K562 (cell line): ENCODE measurements around the gene CPED1. TPM values are rescaled to one million over a fixed set of nuclear protein-coding genes. Genes with fewer than 3 reads are reported as not detected.

ENCODE experiments used
- E2F3 ChIP-seq: fragments of 250-450 bp; sonication (Bioruptor Pico); IDR thresholded peaks from 2 replicates; pipeline ENCODE4 v1.4.0; 2020; ENCODE audit warnings: mild to moderate bottlenecking
- FOSL1 ChIP-seq: fragments of 200-800 bp; sonication (Bioruptor generic); conservative IDR thresholded peaks from 2 replicates; pipeline ENCODE4 v1.6.1; 2016; ENCODE audit warnings: missing genetic modification characterization, missing compliant biosample characterization
- GABPB1 ChIP-seq: sonication (generic); formaldehyde crosslinking; IDR thresholded peaks from 2 replicates; pipeline ENCODE4 v1.8.0; 2022; ENCODE audit warnings: mild to moderate bottlenecking, missing genetic modification reagents
- GABPB2 ChIP-seq: fragments of 250-450 bp; sonication (Bioruptor Pico); conservative IDR thresholded peaks from 2 replicates; pipeline ENCODE4 v1.5.1; 2021; ENCODE audit warnings: mild to moderate bottlenecking
- MEIS2 ChIP-seq: fragments of 450-650 bp; IDR thresholded peaks from 2 replicates; pipeline ENCODE4 v1.6.1; 2014; ENCODE audit warnings: mild to moderate bottlenecking; ENCODE audit not compliant: partially characterized antibody
- NCOA6 ChIP-seq: fragments of 450-650 bp; IDR thresholded peaks from 2 replicates; pipeline ENCODE4 v1.6.1; 2017; ENCODE audit warnings: mild to moderate bottlenecking
- NFYB ChIP-seq: IDR thresholded peaks from 2 replicates; pipeline ENCODE4 v1.6.1; 2011; ENCODE audit warnings: mild to moderate bottlenecking, moderate library complexity; ENCODE audit not compliant: insufficient read length; ENCODE audit errors: extremely low read depth
- PHTF2 ChIP-seq: fragments of 250-450 bp; sonication (Bioruptor Pico); IDR thresholded peaks from 2 replicates; pipeline ENCODE4 v1.5.0; 2021; ENCODE audit warnings: mild to moderate bottlenecking
- RAD51 ChIP-seq: fragments of 450-650 bp; IDR thresholded peaks from 2 replicates; pipeline ENCODE4 v1.7.1; 2016; ENCODE audit warnings: low read depth, mild to moderate bottlenecking, borderline replicate concordance
- RBM14 ChIP-seq: fragments of 200-400 bp; formaldehyde crosslinking; IDR thresholded peaks from 2 replicates; pipeline ENCODE4 v1.6.1; 2018; ENCODE audit warnings: low read depth, mild to moderate bottlenecking, low read length, moderate library complexity, borderline replicate concordance; ENCODE audit not compliant: insufficient read depth
- RNF219 ChIP-seq: fragments of 250-450 bp; sonication (Bioruptor Pico); IDR thresholded peaks from 2 replicates; pipeline ENCODE4 v1.5.0; 2022; ENCODE audit warnings: mild to moderate bottlenecking
- STAG1 ChIP-seq: sonication (generic); formaldehyde crosslinking; IDR thresholded peaks from 2 replicates; pipeline ENCODE4 v1.5.0; 2020; ENCODE audit warnings: missing genetic modification reagents, borderline replicate concordance
- TAF9B ChIP-seq: fragments of 450-650 bp; IDR thresholded peaks from 2 replicates; pipeline ENCODE4 v1.6.1; 2018; ENCODE audit warnings: mild to moderate bottlenecking; ENCODE audit not compliant: partially characterized antibody
- TAL1 ChIP-seq: fragments of 450-650 bp; IDR thresholded peaks from 2 replicates; pipeline ENCODE4 v1.6.1; 2016; ENCODE audit warnings: mild to moderate bottlenecking
- VEZF1 ChIP-seq: fragments of 200-800 bp; sonication (Bioruptor generic); IDR thresholded peaks from 2 replicates; pipeline ENCODE4 v1.6.1; 2017; ENCODE audit warnings: missing genetic modification characterization, missing compliant biosample characterization
- XRCC4 ChIP-seq: IDR thresholded peaks from one replicate; pipeline ENCODE4 v1.6.1; 2011; ENCODE audit not compliant: insufficient read depth, insufficient read length; ENCODE audit errors: extremely low read depth
- ZNF551 ChIP-seq: fragments of 250-450 bp; sonication (Bioruptor Pico); IDR thresholded peaks from 2 replicates; pipeline ENCODE4 v1.5.0; 2021; ENCODE audit warnings: mild to moderate bottlenecking, moderate library complexity
- ZNF717 ChIP-seq: fragments of 250-450 bp; sonication (Bioruptor Pico); IDR thresholded peaks from 2 replicates; pipeline ENCODE4 v1.5.0; 2021
- polyA plus RNA-seq, 8 experiments: library from polyadenylated mRNA; depleted of rRNA in 4 of 8; stranded (reverse) in 5 of 8; unstranded in 3 of 8; fragments of >200 nt; fragmentation: Nextera tagmentation in 2 of 8; fragmentation: Illumina TruSeq in 1 of 8; extraction: Ambion mirVana in 2 of 8; extraction: Trizol in 1 of 8; gene quantifications; 2 replicates each; pipeline versions ENCODE4 v1.2.1 to v1.2.3, GENCODE V29; 2011 to 2014; ENCODE audit warnings: inconsistent platforms in 1 of 8, missing spikeins in 1 of 8
- total RNA-seq, 7 experiments: library from RNA; depleted of rRNA in 6 of 7; stranded (reverse); fragments of >200 nt in 6 of 7; fragmentation: Illumina TruSeq in 2 of 7; extraction: Trizol in 2 of 7; gene quantifications; 2 replicates each; pipeline versions ENCODE4 v1.2.1 to v1.2.3, GENCODE V29; 2011 to 2021; ENCODE audit warnings: low replicate concordance in 1 of 7
- TF ChIP-seq, protein P1 (sequence below): IDR thresholded peaks from 3 replicates; pipeline ENCODE4 v1.6.1; 2011; ENCODE audit warnings: borderline replicate concordance, mild to moderate bottlenecking, moderate library complexity; ENCODE audit not compliant: insufficient read length; ENCODE audit errors: extremely low read depth
- TF ChIP-seq, protein P2 (sequence below): fragments of 450-650 bp; IDR thresholded peaks from 2 replicates; pipeline ENCODE4 v1.6.1; 2017; ENCODE audit warnings: antibody characterized with exemption

The CPED1 gene
- total and polyA plus RNA-seq, 9 of the 15 experiments (the other 6 are each of a cell fraction or from before 2014, with no cell fraction given): 195 to 393 (median 290) TPM

DNA sequence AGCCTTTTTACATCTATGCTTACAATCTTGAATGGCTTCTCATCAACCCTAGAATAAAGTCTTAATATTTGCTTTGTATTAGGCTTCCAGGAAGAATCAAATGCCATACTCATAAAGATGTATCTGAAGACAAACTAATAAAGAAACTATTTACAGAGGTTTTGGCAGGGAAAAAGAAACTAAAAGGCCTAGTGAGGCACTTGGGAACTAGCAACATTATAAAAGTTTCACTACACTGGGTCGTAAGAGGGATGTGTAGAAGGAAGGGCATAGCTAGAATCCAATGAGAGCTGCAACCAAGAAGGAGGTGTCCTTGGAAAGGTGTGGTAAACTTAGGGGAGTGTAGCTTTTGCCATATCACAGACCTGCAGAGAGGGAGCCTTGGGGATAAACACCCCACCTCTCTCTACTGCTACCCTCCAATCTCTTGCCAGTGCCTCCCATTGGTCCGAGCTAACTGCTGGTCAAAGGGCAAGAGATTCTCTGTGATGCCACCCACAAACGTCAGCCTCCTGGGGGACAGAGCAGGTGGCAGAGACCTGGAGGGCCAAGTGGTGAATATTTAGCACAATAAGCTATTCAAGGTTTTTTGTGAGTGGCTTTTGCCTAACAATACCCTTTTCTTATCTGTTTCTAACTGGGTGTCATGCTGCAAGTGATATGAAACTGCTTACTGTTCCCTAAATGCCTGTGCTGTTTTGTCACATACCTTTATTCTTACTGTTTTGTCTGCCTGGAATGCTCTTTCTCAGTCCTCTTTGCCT, 60.7 kb downstream of the CPED1 start (continued):
- TF ChIP-seq, protein P1, sequence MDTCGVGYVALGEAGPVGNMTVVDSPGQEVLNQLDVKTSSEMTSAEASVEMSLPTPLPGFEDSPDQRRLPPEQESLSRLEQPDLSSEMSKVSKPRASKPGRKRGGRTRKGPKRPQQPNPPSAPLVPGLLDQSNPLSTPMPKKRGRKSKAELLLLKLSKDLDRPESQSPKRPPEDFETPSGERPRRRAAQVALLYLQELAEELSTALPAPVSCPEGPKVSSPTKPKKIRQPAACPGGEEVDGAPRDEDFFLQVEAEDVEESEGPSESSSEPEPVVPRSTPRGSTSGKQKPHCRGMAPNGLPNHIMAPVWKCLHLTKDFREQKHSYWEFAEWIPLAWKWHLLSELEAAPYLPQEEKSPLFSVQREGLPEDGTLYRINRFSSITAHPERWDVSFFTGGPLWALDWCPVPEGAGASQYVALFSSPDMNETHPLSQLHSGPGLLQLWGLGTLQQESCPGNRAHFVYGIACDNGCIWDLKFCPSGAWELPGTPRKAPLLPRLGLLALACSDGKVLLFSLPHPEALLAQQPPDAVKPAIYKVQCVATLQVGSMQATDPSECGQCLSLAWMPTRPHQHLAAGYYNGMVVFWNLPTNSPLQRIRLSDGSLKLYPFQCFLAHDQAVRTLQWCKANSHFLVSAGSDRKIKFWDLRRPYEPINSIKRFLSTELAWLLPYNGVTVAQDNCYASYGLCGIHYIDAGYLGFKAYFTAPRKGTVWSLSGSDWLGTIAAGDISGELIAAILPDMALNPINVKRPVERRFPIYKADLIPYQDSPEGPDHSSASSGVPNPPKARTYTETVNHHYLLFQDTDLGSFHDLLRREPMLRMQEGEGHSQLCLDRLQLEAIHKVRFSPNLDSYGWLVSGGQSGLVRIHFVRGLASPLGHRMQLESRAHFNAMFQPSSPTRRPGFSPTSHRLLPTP: no peak
- no peak for TF ChIP-seq RNF219
- no peak for TF ChIP-seq GABPB1
- no peak for TF ChIP-seq GABPB2 (CRISPR knock-in tag)
- no peak for TF ChIP-seq RBM14
- peak; percentile 34 for TF ChIP-seq TAF9B
- TF ChIP-seq E2F3 (CRISPR knock-in tag): 0 out of 2 replicates have a peak, but pooled peaks have one; percentile 20
- no peak for TF ChIP-seq XRCC4
- TF ChIP-seq ZNF717: no peak
- peak; percentile 94 for TF ChIP-seq TAL1
- TF ChIP-seq PHTF2: no peak
- no peak for TF ChIP-seq MEIS2
- TF ChIP-seq, protein P2, sequence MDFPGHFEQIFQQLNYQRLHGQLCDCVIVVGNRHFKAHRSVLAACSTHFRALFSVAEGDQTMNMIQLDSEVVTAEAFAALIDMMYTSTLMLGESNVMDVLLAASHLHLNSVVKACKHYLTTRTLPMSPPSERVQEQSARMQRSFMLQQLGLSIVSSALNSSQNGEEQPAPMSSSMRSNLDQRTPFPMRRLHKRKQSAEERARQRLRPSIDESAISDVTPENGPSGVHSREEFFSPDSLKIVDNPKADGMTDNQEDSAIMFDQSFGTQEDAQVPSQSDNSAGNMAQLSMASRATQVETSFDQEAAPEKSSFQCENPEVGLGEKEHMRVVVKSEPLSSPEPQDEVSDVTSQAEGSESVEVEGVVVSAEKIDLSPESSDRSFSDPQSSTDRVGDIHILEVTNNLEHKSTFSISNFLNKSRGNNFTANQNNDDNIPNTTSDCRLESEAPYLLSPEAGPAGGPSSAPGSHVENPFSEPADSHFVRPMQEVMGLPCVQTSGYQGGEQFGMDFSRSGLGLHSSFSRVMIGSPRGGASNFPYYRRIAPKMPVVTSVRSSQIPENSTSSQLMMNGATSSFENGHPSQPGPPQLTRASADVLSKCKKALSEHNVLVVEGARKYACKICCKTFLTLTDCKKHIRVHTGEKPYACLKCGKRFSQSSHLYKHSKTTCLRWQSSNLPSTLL: no peak
- TF ChIP-seq STAG1 (CRISPR knock-in tag): no peak
- no peak for TF ChIP-seq VEZF1 (CRISPR knock-in tag)
- TF ChIP-seq NCOA6: no peak
- TF ChIP-seq ZNF551: no peak
- TF ChIP-seq RAD51: no peak
- peak; percentile 64 for TF ChIP-seq NFYB
- TF ChIP-seq FOSL1 (tag): peak; percentile 43; the same call in 1 of the 2 replicates
